ENCODE measurements around the gene SMYD3. TPM values are rescaled to one million over a fixed set of nuclear protein-coding genes. Genes with fewer than 3 reads are reported as not detected.

The SMYD3 gene
- total and polyA plus RNA-seq, 11 donors: 6.3 to 12.1 (median 9.5) TPM

DNA sequence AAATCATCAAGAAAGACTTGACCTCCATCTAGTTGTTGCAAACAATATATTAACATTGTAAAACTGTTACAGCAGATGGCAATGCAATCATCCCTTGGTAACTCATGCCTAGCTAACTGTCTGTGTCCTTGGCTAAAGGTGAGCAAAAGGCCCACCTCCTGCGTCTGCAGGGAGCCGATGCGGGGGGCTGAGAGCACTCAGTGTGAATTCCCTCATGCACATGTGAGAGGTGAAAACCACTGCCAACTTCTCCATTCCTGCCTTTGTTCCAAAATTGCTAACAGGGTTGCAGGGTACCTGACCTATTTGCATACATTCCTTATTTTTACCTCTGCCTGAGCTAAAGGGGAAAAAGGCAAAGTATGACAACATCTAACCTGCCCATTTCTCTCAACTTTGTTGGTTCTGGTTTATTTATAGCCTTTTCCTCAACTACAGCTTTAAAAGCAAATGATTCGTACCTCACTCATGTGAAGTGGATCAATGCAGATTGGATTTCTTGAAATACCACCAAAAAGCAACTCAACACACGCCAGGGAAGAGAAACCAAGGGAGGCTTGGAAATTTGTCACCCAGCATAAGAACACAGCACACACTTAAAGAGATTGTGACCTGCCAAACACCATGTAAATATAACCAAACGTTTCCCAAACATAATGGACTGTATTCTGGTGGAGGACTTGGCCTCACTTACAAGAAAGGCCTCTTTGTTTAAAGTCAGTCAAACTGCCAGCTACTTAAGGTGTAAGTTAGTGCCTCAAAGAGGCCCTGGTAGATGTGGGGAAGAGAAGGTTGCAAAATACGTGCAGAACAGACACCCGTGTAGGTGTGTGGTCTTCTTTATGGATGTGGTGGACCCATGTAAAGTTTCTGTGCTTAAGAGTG, 651.0 kb downstream of the SMYD3 start:
- H3K9me3 ChIP-seq: peaks cover 0 to 9% (median 0%) of the 10 kb centered on the region in 12 donors
- peaks cover 0 to 9% (median 0%) of the 10 kb centered on the region in 12 donors for H3K4me1 ChIP-seq
- intact Hi-C loops (cut with DNase I): loop anchor here in 1 of 10 donors (10.0 kb wide), 1 partner anchor 701 kb away; the partner anchor contains the start of gene KIF26B
- no peak for ATAC-seq
- no peaks in the 10 kb centered on the region for H3K27me3 ChIP-seq
- WGBS, 4 donors: 86 to 90% (median 88%) methylated on average over 8 of the region's 8 CpGs
- DNase-seq: no peak
- TF ChIP-seq, protein P1, sequence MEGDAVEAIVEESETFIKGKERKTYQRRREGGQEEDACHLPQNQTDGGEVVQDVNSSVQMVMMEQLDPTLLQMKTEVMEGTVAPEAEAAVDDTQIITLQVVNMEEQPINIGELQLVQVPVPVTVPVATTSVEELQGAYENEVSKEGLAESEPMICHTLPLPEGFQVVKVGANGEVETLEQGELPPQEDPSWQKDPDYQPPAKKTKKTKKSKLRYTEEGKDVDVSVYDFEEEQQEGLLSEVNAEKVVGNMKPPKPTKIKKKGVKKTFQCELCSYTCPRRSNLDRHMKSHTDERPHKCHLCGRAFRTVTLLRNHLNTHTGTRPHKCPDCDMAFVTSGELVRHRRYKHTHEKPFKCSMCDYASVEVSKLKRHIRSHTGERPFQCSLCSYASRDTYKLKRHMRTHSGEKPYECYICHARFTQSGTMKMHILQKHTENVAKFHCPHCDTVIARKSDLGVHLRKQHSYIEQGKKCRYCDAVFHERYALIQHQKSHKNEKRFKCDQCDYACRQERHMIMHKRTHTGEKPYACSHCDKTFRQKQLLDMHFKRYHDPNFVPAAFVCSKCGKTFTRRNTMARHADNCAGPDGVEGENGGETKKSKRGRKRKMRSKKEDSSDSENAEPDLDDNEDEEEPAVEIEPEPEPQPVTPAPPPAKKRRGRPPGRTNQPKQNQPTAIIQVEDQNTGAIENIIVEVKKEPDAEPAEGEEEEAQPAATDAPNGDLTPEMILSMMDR (IDR thresholded peaks at IDR 0.05): no peak
- TF ChIP-seq POLR2A (IDR thresholded peaks at IDR 0.05): no peak
- H3K27ac ChIP-seq: no peak overlapping the region
- no peak overlapping the region for H3K4me3 ChIP-seq
- H3K36me3 ChIP-seq: peaks cover 0 to 3% (median 0%) of the 10 kb centered on the region in 9 donors

DNA sequence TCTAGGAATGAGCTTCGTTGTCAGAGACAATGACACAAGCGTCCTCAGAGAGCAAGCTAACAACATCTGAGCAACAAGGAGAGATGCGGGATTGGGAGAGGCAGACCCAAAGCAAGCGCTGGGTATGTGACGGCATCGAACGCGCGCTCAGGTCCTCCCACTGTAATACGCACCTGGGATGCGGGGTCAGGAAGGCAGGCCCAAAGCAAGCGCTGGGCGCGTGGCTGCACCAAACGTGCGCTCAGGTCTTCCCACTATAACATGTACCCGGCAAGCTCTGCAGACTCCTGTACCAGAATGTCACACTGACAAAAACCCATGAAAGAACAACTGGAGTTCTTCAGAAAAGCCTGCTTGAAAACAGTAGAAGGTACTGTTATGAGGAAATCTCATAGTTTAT, 653.8 kb downstream of the SMYD3 start:
- H3K9me3 ChIP-seq: peaks cover 0 to 9% (median 0%) of the 10 kb centered on the region in 12 donors
- 96 to 98% (median 97%) methylated on average over 17 of the region's 17 CpGs for WGBS, 4 donors
- ATAC-seq: no peak
- H3K27me3 ChIP-seq: no peaks in the 10 kb centered on the region
- no peak for DNase-seq
- intact Hi-C loops (cut with DNase I): loop anchor here in 1 of 10 donors (10.0 kb wide), 1 partner anchor 698 kb away; the partner anchor contains the start of gene KIF26B
- no peak overlapping the region for H3K4me3 ChIP-seq
- no peaks in the 10 kb centered on the region for H3K4me1 ChIP-seq
- peaks cover 0 to 3% (median 0%) of the 10 kb centered on the region in 9 donors for H3K36me3 ChIP-seq
- no peak overlapping the region for H3K27ac ChIP-seq
- TF ChIP-seq, protein P1 (IDR thresholded peaks at IDR 0.05): no peak
- no peak for TF ChIP-seq POLR2A (IDR thresholded peaks at IDR 0.05)

DNA sequence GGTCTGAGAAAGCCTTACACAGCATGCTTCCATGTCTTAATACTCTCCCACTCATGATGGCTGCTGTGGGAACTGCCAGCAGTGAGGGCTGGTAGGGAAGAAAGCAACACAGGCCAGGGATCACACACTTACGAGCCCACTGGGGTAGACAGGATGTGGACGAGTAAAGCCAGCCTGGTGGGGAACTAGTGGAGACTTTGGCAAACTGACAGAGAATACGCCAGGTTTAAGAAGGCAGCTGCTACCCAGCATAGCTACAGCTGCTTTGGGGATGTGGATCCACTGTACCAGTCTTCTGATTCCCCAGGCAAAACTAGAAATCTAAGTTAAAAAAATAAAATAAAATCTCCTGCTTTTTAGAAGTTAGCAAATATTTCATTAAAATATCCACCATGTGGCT, 664.0 kb downstream of the SMYD3 start:
- Histone ChIP-seq H3K4me1 (no peaks in the 10 kb centered on the region), H3K36me3 (no peaks in the 10 kb centered on the region), H3K9me3 (no peaks in the 10 kb centered on the region), H3K27me3 (no peaks in the 10 kb centered on the region), H3K4me3 (no peak overlapping the region), H3K27ac (no peak overlapping the region)
- TF ChIP-seq POLR2A (IDR thresholded peaks at IDR 0.05): no peak
- TF ChIP-seq, protein P1 (IDR thresholded peaks at IDR 0.05): no peak
- ATAC-seq (no peak), DNase-seq (no peak)
- 51 to 72% (median 60%) methylated on average over 3 of the region's 3 CpGs for WGBS, 4 donors
- intact Hi-C loops (cut with DNase I): no loop called here

DNA sequence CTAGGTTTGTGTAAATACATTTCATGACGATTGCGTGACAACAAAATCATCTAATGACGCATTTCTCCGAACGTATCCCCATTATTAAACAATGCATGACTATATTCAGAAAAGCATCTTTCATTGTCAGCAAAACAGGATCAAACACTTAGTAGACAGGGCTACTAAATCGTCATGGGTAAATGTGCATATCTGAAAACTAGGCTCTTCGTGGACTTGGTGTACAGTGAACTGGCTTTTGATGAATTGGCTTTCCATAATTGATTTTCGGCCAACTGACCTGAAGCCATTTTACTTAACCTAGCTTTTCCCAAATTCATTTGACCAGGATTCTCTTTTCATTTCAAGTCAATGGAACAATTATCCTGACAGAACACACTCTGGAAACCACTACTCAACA, 665.0 kb downstream of the SMYD3 start:
- Histone ChIP-seq H3K4me1 (no peaks in the 10 kb centered on the region), H3K27me3 (no peaks in the 10 kb centered on the region), H3K4me3 (no peak overlapping the region), H3K27ac (no peak overlapping the region), H3K36me3 (no peaks in the 10 kb centered on the region), H3K9me3 (no peaks in the 10 kb centered on the region)
- TF ChIP-seq POLR2A (IDR thresholded peaks at IDR 0.05): no peak
- TF ChIP-seq, protein P1 (IDR thresholded peaks at IDR 0.05): no peak
- ATAC-seq: no peak
- DNase-seq: no peak
- intact Hi-C loops (cut with DNase I): no loop called here
- WGBS, 4 donors: 84 to 92% (median 88%) methylated on average over 8 of the region's 8 CpGs

All from heart left ventricle (tissue), 16 donors.